ENCODE results near the gene ZNF236. TPM values are rescaled to one million over a fixed set of nuclear protein-coding genes. Genes with fewer than 3 reads are reported as not detected.

Gene ZNF236
- total and polyA plus RNA-seq, 2 donors (not counting 1 experiment from before 2014, with no cell fraction given) = 8.9 to 39.5 TPM

GRCh38 chr18:76983613-76984051 lies 161.3 kb downstream of the ZNF236 start:
- no peak overlapping the region for H3K9ac ChIP-seq (ENCODE audit: low read length)
- no peak overlapping the region for H2AFZ ChIP-seq (ENCODE audit: insufficient read depth, low read depth, low read length, poor library complexity, severe bottlenecking)
- Mint-ChIP-seq H3K4me1 (peaks cover 55% of the 10 kb centered on the region), H3K27me3 (no peaks in the 10 kb centered on the region), H3K9me3 (ENCODE audit: insufficient read depth) (no peaks in the 10 kb centered on the region), H3K27ac (peak overlapping the region; percentile 90), H3K4me3 (peak overlapping the region; percentile 77)
- TF ChIP-seq EZH2 (IDR thresholded peaks at IDR 0.05; ENCODE audit: borderline replicate concordance, insufficient read depth, low read depth, low read length, poor library complexity, severe bottlenecking) (no peak), CTCF (IDR thresholded peaks at IDR 0.05) (peak; percentile 38)
- ChIA-PET CTCF (interaction anchor here (0.6 to 13.3 kb wide), 28 partner anchors 10 to 713 kb away, joined by 3 to 359 read pairs (median 6); no protein-coding TSS in a partner anchor), POLR2A (interaction anchor here (1.0 to 2.5 kb wide), 3 partner anchors 18 to 73 kb away, joined by 3 to 11 read pairs (median 3); no protein-coding TSS in a partner anchor)
- peaks cover 45 to 55% of the 10 kb centered on the region in 2 donors for H3K4me1 ChIP-seq (ENCODE audit: control insufficient read depth in 2 of 2, insufficient read depth in 2 of 2, low read length in 2 of 2)
- H3K36me3 ChIP-seq (replicated peaks in 1 of 2; ENCODE audit: control extremely low read depth in 1 of 2, control insufficient read depth in 1 of 2, extremely low read depth in 1 of 2, insufficient read depth in 2 of 2, low read length in 1 of 2) = no peaks in the 10 kb centered on the region
- no peak for DNase-seq
- 79% methylated on average over 10 of the region's 10 CpGs for WGBS (ENCODE audit: insufficient coverage)
- no peaks in the 10 kb centered on the region for H3K27me3 ChIP-seq (replicated peaks in 1 of 4; ENCODE audit: control extremely low read depth in 1 of 4, control insufficient read depth in 3 of 4, insufficient read depth in 4 of 4, low read length in 3 of 4)
- no peak overlapping the region for H3K27ac ChIP-seq (ENCODE audit: low read length in 2 of 2)
- no peaks in the 10 kb centered on the region for H3K79me2 ChIP-seq (ENCODE audit: control insufficient read depth, insufficient read depth, low read length)
- intact Hi-C loops (cut with micrococcal nuclease) = loop anchor here (1.0 to 5.0 kb wide), 6 partner anchors 61 to 228 kb away; partner anchors contain the start of gene ZNF236
- H4K20me1 ChIP-seq (ENCODE audit: control insufficient read depth, insufficient read depth, low read length, poor library complexity, severe bottlenecking) = no peaks in the 10 kb centered on the region
- ATAC-seq (ENCODE audit: low read depth) = no peak
- no peak overlapping the region for H3K4me2 ChIP-seq (replicated peaks; ENCODE audit: low read depth, low read length, poor library complexity, severe bottlenecking)
- no peak overlapping the region for H3K4me3 ChIP-seq (ENCODE audit: control extremely low read depth in 1 of 5, extremely low read depth in 1 of 5, insufficient read depth in 1 of 5, low read depth in 2 of 5, low read length in 4 of 5)
- peaks cover 0 to 6% (median 0%) of the 10 kb centered on the region in 3 donors for H3K9me3 ChIP-seq (ENCODE audit: control extremely low read depth in 1 of 3, control insufficient read depth in 2 of 3, insufficient read depth in 1 of 3, low read length in 2 of 3)
